NCI-H345 treated with DMSO at 0.1 percent for 48 hours (cell line): ENCODE results near the gene DAO.

Source experiments
- DNase-seq: peaks from one replicate; lab custom pipeline; 2025; ENCODE audit not compliant: unreplicated experiment; lab: John Stamatoyannopoulos, UW

DAO gene

DNA sequence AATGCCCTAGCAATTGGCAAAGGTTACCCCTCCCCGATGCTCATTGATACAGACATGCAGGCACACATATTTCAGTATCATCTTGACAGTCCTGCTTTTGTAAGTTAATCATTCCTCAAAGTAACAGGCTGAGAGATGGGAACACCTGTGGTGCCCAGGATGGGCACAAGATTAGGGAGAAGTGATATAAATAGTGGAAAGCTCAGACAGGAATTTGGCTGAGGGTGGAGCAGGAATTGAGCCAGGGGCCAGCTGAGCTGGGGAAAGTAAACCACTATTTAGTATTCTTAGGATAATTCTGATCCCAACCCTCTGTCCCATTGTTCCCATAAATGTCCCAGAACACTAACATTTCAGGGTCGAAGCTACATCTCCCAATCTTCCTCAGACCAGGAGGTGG is 38.3 kb downstream of the DAO start:
- no peak for DNase-seq

- no peak for DNase-seq
These were observed 39.2 kb downstream of the DAO start for GRCh38 chr12:108918960-108919642.

DNA sequence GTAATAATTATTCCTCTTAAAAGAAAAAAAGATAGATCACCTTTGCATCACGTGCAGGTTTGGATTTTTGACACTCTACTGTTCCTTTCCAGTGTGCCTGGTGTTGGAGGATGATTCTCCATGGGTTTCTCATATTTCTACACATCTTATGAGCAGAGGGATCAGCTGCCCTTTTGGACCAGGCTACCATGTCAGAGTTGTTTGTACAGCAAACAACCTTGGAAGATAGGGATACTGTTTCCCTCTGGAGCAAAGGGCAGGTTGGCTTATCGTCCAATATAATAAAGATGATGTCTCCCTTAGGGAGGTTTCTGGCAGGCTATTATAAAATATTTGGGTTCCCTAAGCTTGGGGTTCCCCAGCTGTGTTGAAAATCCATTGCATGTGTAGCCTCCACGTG is 42.1 kb downstream of the DAO start:
- no peak for DNase-seq

GRCh38 chr12:108922918-108923317 is 43.0 kb downstream of the DAO start:
- no peak for DNase-seq

DNA sequence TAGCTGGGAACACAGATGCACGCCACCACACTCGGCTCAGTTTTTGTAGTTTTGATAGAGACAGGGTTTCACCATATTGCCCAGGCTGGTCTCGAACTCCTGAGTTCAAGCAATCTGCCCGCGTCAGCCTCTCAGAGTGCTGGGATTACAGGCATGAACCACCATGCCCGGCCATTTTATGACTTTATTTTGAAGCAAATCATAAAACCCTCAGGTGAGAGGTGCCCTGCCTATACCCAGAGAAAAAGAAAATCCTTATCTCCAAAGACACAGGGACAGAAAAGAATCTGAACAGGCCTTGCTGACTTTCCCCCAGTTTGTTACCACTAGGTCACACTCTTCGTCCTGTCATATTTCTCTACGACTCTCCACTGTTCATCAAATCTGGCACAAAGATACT is 48.8 kb downstream of the DAO start:
- DNase-seq = no peak

DNA sequence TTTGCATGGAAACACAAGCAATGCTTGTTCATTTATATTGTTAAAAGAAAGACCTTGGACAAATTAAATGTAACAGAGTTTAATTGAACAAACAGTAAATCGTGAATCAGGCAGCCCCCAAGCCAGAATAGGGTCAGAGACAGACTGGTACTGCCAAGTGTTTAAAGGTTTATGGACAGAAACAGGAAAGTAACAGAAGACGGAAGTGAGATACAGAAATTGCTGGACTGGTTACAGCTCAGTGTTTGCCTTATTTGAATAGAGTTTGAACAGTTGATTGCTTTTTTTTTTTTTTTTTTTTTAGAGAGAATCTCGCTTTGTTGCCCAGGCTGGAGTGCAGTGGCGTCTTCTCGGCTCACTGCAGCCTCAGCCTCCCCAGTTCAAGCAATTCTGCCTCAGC is 50.3 kb downstream of the DAO start:
- no peak for DNase-seq

DNA sequence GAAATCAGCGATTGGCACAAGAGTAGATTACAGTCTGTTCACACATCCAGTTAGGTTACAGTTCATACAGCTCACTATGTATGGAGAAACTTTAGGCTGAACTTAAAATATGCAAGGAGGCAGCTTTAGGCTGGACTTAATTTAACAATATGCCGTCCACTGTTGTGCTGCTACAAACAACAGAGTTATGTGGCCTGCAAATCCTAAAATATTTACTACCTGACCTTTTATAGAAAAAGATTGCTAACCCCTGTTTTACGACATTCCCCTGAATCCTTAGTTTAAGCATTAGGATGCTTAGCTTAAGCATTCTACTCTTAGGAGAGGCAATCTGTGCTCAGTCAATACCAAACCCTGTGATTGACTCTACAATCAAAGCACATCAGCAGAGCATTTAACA is 50.9 kb downstream of the DAO start:
- no peak for DNase-seq

- no peak for DNase-seq
These were observed 54.1 kb downstream of the DAO start for GRCh38 chr12:108933949-108934348.

GRCh38 chr12:108935159-108935763 is 55.4 kb downstream of the DAO start:
- no peak for DNase-seq

DNA sequence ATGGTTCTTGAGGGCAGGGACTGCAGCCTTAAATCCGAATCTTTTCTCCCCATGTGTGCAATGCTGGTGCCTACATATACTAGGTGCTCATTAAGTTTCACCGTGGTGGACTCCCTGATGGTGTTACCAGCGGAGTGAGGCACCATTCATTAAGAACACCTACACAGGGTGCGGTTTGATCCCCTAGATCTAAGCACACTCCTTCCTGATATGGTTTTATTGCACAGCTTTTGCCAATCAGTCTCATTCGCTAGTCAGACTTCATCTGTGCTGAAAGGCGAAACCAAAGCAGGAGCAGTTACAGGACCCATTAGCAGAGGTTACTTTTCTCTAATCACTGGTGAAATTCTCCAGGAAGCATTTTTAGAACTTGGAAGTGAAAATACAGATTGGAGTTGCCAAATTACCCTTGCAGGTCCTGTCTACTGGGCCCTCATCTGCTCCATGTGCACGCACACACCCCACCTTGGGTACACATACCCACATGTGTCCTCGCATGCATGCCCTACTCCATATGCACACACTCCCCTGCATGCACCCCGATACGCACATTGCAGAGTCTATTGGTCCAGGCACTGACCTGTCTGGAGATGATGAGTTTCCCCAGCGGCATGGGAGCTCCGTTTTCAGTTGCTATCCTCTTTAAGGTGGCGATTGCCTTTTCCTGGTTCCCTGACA is 58.5 kb downstream of the DAO start:
- no peak for DNase-seq

DNA sequence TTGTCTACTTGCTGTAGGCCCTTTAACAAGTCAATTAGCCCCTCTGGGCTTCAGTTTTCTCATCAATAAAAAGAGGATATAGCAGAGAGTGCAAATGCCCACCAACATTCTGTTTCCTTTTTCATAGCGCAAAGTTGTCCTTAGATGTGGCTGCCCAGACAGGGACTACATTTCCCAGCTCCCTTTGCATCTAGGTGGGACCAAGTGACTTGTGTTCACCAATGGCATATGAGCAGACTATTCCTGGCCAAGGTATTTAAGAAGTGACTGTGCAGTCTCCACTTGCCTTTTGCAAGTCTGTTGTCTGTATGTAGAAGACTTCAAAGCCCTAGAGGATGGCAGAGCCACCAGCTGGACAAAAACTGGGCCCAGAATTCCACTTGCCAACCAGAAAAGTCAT is 59.7 kb downstream of the DAO start:
- no peak for DNase-seq

- DNase-seq = no peak
These were observed 60.2 kb downstream of the DAO start for GRCh38 chr12:108940138-108940537.

GRCh38 chr12:108947097-108947496 is 67.2 kb downstream of the DAO start:
- DNase-seq = no peak

DNA sequence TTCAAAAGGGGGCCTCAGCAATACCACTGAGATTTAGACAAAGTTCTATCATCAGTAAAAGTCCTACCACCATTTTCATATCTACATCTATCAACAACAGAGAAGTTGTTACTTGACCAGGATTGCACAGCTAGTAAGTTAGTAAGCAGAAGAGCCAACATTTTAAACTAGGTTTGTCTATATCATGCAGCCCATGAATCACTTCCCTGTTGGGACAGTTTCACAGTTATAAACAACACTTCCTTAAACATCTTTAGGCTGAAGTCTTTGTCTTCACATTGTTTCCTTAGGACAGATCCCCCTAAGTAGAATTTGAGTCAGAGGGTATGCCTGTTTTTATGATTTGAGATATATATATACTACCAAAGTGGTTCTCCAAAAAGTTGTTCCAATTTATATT is 68.5 kb downstream of the DAO start:
- DNase-seq = no peak

GRCh38 chr12:108949976-108950375 is 70.1 kb downstream of the DAO start:
- no peak for DNase-seq
